ENCODE results near the gene CSTA. TPM values are rescaled to one million over a fixed set of nuclear protein-coding genes. Genes with fewer than 3 reads are reported as not detected.

CSTA gene
- total and polyA plus RNA-seq, 2 of the 13 experiments (the other 11 are each of a cell fraction or from before 2014, with no cell fraction given), result 3.9 to 11.0 TPM

DNA sequence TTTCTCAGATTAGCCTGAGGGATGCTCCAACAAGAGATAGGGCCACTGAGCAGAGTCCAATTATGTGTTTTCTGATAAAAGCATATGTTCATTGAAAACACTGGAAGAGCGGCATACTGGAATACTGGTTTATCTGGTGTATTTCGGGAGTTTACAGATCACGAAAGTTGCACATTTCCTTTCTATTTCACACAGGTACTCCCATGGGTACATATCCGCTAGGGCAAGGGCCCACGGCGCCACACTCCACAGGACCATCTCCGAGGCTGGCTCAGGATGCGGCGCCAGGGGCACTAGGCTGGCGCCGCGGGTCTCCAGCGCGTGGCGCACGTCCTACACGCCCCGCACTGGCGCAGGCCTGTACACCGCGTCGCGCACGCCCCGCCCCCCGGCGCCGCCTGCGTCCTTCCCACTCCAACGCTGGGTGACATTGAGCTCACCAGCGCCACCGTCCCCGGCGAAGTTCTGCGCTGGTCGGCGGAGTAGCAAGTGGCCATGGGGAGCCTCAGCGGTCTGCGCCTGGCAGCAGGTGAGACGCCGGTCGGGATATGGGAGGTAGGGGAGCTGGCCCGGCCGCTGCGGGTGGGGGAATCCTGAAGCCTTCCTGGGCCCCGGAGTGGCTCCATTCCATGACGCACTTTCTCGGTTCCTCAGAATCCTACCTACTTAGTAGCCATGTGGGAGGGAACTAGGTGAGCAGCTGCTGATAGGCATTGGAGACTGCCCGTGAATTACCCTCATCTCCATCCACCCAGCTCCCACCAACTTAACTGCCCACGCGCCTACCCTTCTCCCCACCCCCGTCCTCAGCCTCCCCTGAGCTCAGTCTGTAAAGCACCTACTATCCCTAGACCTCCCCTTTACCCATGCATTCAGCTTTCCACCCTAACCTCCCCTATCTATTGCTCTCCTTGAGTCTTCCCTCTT, 59.0 kb downstream of the CSTA start, which contains the start of gene FAM162A (continued):
- TF ChIP-seq ZNF670 (CRISPR knock-in tag; IDR thresholded peaks at IDR 0.05; ENCODE audit: borderline replicate concordance), result peak; percentile 27; the same call in 1 of the 2 replicates
- TF ChIP-seq, protein P1, sequence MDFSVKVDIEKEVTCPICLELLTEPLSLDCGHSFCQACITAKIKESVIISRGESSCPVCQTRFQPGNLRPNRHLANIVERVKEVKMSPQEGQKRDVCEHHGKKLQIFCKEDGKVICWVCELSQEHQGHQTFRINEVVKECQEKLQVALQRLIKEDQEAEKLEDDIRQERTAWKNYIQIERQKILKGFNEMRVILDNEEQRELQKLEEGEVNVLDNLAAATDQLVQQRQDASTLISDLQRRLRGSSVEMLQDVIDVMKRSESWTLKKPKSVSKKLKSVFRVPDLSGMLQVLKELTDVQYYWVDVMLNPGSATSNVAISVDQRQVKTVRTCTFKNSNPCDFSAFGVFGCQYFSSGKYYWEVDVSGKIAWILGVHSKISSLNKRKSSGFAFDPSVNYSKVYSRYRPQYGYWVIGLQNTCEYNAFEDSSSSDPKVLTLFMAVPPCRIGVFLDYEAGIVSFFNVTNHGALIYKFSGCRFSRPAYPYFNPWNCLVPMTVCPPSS (IDR thresholded peaks at IDR 0.05), result no peak
- no peak for TF ChIP-seq ZNF10 (CRISPR knock-in tag; IDR thresholded peaks at IDR 0.05; ENCODE audit: borderline replicate concordance, low read depth)
- TF ChIP-seq, protein P2, sequence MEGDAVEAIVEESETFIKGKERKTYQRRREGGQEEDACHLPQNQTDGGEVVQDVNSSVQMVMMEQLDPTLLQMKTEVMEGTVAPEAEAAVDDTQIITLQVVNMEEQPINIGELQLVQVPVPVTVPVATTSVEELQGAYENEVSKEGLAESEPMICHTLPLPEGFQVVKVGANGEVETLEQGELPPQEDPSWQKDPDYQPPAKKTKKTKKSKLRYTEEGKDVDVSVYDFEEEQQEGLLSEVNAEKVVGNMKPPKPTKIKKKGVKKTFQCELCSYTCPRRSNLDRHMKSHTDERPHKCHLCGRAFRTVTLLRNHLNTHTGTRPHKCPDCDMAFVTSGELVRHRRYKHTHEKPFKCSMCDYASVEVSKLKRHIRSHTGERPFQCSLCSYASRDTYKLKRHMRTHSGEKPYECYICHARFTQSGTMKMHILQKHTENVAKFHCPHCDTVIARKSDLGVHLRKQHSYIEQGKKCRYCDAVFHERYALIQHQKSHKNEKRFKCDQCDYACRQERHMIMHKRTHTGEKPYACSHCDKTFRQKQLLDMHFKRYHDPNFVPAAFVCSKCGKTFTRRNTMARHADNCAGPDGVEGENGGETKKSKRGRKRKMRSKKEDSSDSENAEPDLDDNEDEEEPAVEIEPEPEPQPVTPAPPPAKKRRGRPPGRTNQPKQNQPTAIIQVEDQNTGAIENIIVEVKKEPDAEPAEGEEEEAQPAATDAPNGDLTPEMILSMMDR (CRISPR knock-in tag; IDR thresholded peaks at IDR 0.05), result peak; percentile 96
- no peak for TF ChIP-seq ZFP41 (CRISPR knock-in tag; IDR thresholded peaks at IDR 0.05; ENCODE audit: borderline replicate concordance)
- TF ChIP-seq, protein P3, sequence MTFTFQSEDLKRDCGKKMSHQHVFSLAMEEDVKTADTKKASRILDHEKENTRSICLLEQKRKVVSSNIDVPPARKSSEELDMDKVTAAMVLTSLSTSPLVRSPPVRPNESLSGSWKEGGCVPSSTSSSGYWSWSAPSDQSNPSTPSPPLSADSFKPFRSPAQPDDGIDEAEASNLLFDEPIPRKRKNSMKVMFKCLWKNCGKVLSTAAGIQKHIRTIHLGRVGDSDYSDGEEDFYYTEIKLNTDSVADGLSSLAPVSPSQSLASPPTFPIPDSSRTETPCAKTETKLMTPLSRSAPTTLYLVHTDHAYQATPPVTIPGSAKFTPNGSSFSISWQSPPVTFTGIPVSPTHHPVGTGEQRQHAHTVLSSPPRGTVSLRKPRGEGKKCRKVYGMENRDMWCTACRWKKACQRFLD (CRISPR knock-in tag; IDR thresholded peaks at IDR 0.05; ENCODE audit: borderline replicate concordance), result no peak
- TF ChIP-seq, protein P4, sequence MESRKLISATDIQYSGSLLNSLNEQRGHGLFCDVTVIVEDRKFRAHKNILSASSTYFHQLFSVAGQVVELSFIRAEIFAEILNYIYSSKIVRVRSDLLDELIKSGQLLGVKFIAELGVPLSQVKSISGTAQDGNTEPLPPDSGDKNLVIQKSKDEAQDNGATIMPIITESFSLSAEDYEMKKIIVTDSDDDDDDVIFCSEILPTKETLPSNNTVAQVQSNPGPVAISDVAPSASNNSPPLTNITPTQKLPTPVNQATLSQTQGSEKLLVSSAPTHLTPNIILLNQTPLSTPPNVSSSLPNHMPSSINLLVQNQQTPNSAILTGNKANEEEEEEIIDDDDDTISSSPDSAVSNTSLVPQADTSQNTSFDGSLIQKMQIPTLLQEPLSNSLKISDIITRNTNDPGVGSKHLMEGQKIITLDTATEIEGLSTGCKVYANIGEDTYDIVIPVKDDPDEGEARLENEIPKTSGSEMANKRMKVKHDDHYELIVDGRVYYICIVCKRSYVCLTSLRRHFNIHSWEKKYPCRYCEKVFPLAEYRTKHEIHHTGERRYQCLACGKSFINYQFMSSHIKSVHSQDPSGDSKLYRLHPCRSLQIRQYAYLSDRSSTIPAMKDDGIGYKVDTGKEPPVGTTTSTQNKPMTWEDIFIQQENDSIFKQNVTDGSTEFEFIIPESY (CRISPR knock-in tag; IDR thresholded peaks at IDR 0.05), result peak; percentile 17; the same call in 1 of the 2 replicates
- 0 out of 2 replicates have a peak, but pooled peaks have one; percentile 65 for TF ChIP-seq PHF21A (CRISPR knock-in tag; IDR thresholded peaks at IDR 0.05)
- TF ChIP-seq ZSCAN20 (CRISPR knock-in tag; IDR thresholded peaks at IDR 0.05; ENCODE audit: borderline replicate concordance), result peak; percentile 69; the same call in 1 of the 2 replicates
- no peak for TF ChIP-seq MATR3 (CRISPR knock-in tag; IDR thresholded peaks at IDR 0.05)
- TF ChIP-seq HNRNPUL1 (IDR thresholded peaks at IDR 0.05; ENCODE audit: low read depth, low read length), result peak; percentile 63; the same call in 1 of the 2 replicates
- TF ChIP-seq FOSL2 (CRISPR knock-in tag; IDR thresholded peaks at IDR 0.05), result peak; percentile 77
- TF ChIP-seq YEATS4 (CRISPR knock-in tag; IDR thresholded peaks at IDR 0.05; ENCODE audit: borderline replicate concordance), result peak; percentile 97
- TF ChIP-seq GTF2F1 (IDR thresholded peaks at IDR 0.05; ENCODE audit: low read length), result no peak
- peak; percentile 67 for TF ChIP-seq BCL6 (CRISPR knock-in tag; IDR thresholded peaks at IDR 0.05)
- TF ChIP-seq, protein P5, sequence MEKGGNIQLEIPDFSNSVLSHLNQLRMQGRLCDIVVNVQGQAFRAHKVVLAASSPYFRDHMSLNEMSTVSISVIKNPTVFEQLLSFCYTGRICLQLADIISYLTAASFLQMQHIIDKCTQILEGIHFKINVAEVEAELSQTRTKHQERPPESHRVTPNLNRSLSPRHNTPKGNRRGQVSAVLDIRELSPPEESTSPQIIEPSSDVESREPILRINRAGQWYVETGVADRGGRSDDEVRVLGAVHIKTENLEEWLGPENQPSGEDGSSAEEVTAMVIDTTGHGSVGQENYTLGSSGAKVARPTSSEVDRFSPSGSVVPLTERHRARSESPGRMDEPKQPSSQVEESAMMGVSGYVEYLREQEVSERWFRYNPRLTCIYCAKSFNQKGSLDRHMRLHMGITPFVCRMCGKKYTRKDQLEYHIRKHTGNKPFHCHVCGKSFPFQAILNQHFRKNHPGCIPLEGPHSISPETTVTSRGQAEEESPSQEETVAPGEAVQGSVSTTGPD (CRISPR knock-in tag; IDR thresholded peaks at IDR 0.05), result no peak
- no peak for TF ChIP-seq FOXA1 (IDR thresholded peaks at IDR 0.05)
- peak; percentile 73 for TF ChIP-seq FOXA1 (CRISPR knock-in tag; IDR thresholded peaks at IDR 0.05)
- peak; percentile 56 for TF ChIP-seq RARA (CRISPR knock-in tag; IDR thresholded peaks at IDR 0.05)
- TF ChIP-seq HES4 (CRISPR knock-in tag; IDR thresholded peaks at IDR 0.05; ENCODE audit: borderline replicate concordance), result peak; percentile 70; the same call in 1 of the 2 replicates

Measured in HepG2 (cell line).